Prostate gland (tissue), 2 donors: ENCODE data around the gene GGNBP2.

Source experiments
- POLR2A ChIP-seq: fragments of 450-650 bp; IDR thresholded peaks from one replicate; pipeline ENCODE4 v1.6.1; 2016; ENCODE audit warnings: antibody characterized with exemption, mild to moderate bottlenecking
- POLR2AphosphoS5 ChIP-seq: sonication (generic); formaldehyde crosslinking; IDR thresholded peaks from one replicate; pipeline ENCODE4 v1.6.1; 2017; ENCODE audit warnings: antibody characterized with exemption
- TF ChIP-seq, protein P1 (sequence below), 4 experiments: fragments of 200-600 bp in 2 of 4; fragments of 450-650 bp in 2 of 4; sonication (generic) in 2 of 4; IDR thresholded peaks; 1 replicate in 3 of 4; 2 replicates in 1 of 4; pipeline ENCODE4 v1.5.1; 2016 to 2019; ENCODE audit warnings: antibody characterized with exemption in 4 of 4, mild to moderate bottlenecking in 2 of 4, moderate library complexity in 2 of 4

- TF ChIP-seq, protein P1, sequence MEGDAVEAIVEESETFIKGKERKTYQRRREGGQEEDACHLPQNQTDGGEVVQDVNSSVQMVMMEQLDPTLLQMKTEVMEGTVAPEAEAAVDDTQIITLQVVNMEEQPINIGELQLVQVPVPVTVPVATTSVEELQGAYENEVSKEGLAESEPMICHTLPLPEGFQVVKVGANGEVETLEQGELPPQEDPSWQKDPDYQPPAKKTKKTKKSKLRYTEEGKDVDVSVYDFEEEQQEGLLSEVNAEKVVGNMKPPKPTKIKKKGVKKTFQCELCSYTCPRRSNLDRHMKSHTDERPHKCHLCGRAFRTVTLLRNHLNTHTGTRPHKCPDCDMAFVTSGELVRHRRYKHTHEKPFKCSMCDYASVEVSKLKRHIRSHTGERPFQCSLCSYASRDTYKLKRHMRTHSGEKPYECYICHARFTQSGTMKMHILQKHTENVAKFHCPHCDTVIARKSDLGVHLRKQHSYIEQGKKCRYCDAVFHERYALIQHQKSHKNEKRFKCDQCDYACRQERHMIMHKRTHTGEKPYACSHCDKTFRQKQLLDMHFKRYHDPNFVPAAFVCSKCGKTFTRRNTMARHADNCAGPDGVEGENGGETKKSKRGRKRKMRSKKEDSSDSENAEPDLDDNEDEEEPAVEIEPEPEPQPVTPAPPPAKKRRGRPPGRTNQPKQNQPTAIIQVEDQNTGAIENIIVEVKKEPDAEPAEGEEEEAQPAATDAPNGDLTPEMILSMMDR (IDR thresholded peaks at IDR 0.05) = no peak
- TF ChIP-seq POLR2A (no peak), POLR2AphosphoS5 (no peak)
Measured at GRCh38 chr17:36592716-36593321, 48.1 kb downstream of the GGNBP2 start.
